ENCODE data around the gene SAMD11.

Gene SAMD11

GRCh38 chr1:931380-932172, 7.9 kb downstream of the SAMD11 start:
- no peak for DNase-seq (ENCODE audit: low read depth in 2 of 2)

DNA sequence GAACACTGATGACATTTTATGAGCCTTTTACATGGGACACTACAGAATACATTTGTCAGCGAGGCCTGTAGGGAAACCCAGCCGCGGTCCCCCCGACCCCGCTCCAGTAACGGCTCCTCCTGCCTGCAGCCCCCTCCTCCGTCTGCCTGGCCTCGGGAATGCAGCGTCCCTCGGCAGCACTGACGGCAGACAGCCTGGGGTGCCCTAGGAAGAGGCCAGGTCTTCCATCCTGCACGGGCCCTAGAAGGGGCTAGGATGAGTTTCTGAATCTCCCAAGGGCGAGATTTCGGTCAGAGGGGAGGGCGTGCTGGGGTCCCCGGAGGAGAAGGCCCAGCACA, 8.4 kb downstream of the SAMD11 start:
- DNase-seq (ENCODE audit: low read depth in 2 of 2), result no peak

- DNase-seq (ENCODE audit: low read depth in 2 of 2), result no peak
Observed at GRCh38 chr1:932776-933602, 9.3 kb downstream of the SAMD11 start.

GRCh38 chr1:933603-933940, 9.8 kb downstream of the SAMD11 start:
- no peak for DNase-seq (ENCODE audit: low read depth in 2 of 2)

DNA sequence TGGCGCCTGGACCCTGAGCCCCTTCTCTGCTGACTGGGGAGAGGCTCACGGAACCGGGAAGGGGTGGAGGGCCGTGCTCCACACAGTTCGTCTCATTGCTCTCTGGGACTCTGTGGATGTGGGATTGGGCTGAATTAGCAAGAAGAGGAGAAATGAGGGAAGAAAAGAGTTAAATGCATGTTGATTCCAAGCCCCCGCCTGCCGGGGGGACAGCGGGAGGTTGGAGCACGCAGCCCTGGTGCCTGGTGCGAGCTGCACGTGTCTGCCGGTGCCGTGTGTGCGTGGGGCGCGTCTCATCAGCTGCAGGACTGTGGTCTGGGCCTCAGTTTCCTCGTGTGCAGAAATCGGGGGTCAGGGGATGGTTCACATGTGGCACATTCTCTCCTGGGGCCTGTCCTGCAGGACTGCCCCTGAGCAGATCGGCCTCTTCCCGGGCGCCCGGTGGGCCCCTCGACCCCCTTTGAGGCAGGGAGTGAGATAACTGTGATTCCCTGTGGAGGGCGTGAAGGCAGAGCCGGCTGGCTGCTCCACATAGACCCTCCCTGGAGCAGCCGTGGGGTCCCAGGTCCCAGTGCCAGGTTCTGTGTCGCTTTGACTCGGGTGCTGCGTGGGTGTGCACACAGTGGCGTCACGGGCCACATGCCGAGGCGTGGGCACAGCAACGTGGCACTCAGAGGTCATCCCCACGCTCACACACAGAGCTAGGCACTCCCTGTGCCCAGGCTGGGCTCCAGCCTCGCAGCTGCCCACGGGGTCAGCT, 11.4 kb downstream of the SAMD11 start:
- DNase-seq (ENCODE audit: low read depth in 2 of 2), result no peak

GRCh38 chr1:935751-936231, 12.1 kb downstream of the SAMD11 start:
- DNase-seq (ENCODE audit: low read depth in 2 of 2), result no peak

- no peak for DNase-seq (ENCODE audit: low read depth in 2 of 2)
Observed at GRCh38 chr1:936348-937264, 12.9 kb downstream of the SAMD11 start.

- DNase-seq (ENCODE audit: low read depth in 2 of 2), result no peak
Observed at GRCh38 chr1:937521-937920, 13.8 kb downstream of the SAMD11 start.

DNA sequence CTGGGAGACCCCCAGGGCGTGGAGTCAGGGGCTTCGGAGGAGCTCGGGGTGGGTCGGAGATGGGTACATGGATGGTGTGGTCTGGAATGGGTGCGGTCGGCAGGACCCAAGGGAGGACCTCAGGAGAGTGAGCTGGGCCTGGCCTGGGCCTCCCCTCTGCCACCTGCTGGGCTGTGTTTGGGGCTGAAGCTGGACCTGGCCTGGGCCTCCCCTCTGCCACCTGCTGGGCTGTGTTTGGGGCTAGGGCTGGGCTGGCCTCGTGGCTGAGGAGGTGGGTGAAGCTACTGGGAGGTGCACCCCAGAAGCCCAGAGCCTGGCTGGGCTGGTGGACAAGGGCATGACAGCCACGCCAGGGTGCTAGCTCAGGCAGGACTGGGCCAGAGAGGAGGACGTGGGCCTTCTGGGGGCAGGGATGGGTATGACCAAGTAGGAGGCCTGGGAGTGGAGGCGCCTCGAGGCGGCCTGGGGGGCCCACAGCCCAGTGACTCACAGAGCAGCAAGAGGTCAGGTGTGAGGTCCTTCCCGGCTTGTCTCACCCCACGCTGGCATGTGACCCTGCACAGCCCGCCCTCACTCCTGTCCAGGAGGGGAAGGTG, 14.5 kb downstream of the SAMD11 start:
- DNase-seq (ENCODE audit: low read depth in 2 of 2), result no peak

DNA sequence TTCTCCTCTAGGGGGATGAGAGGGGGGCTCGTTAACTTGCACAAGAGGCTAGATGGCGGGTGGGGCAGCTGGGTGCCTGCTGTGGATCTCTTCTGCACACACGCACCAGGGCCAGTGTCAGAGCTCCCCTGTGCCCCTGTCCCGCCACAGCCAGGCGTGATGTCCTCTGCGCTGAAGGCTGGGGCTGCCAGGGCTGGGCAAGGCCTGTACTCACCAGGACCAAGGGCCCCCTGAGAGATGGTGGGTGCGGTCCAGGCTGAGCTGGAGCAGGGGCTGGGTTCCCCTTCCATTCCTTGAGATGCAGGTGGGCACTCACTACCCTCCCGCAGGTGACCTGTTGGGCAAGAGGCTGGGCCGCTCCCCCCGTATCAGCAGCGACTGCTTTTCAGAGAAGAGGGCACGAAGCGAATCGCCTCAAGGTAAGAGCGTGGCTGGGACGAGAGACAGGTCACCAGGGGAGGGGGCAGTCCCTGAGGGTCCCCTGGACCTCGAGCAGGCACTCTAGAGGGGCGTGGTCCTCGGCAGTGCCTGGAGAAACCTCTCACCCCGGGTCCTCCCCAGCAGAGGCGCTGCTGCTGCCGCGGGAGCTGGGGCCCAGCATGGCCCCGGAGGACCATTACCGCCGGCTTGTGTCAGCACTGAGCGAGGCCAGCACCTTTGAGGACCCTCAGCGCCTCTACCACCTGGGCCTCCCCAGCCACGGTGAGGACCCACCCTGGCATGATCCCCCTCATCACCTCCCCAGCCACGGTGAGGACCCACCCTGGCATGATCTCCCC, 15.2 kb downstream of the SAMD11 start:
- DNase-seq (ENCODE audit: low read depth in 2 of 2), result no peak

DNA sequence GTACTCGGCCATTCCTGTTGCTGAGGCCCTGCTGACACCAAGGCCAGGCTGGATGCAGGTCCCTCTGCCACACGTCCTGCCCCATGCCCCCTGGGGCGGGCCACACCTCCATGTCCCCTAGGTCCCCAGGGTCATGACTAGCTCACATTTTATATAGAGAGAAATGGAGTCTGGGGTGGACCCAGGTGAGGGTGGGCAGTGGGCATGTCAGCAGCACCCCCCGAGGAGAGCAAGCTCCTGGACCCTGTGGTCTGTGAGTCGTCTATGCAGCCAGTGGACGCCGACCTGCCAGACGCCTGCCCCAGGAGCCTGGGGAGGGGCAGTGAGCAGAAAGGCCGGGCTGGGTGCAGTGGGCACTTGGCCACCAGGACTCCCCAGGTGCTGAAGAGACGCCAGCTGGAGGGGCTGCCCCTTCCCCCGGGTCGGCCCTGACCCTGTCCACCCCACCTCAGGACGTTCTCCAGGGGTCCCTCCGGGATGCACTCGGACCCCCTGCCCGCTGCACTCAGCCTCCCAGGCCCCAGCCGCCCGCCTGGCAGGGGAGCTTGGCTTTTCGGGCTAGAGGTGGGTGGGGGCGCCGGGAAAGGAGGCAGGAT, 15.9 kb downstream of the SAMD11 start:
- no peak for DNase-seq (ENCODE audit: low read depth in 2 of 2)

- no peak for DNase-seq (ENCODE audit: low read depth in 2 of 2)
Observed at GRCh38 chr1:940107-941014, 16.6 kb downstream of the SAMD11 start.

DNA sequence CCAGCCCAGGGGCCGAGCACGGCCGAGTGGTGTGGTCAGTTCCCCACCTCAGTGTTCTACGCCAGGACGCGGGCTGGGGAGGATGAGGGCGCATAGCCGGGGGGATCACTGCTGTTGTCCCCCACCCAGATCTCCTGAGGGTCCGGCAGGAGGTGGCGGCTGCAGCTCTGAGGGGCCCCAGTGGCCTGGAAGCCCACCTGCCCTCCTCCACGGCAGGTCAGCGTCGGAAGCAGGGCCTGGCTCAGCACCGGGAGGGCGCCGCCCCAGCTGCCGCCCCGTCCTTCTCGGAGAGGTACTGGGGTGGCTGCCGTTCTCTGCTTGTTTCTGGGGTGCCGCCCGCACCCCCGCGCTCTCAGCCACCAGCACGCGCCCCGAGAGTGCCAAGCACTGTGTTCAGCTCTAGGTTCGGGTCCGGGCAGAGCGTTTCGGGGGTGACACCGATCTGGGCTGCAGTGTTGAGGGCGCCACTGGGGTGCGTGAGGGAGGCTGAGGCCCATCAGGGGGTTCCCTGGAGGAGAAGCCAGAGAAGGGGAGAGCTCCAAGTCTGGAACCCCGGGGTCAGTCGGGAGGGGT, 17.4 kb downstream of the SAMD11 start:
- no peak for DNase-seq (ENCODE audit: low read depth in 2 of 2)

DNA sequence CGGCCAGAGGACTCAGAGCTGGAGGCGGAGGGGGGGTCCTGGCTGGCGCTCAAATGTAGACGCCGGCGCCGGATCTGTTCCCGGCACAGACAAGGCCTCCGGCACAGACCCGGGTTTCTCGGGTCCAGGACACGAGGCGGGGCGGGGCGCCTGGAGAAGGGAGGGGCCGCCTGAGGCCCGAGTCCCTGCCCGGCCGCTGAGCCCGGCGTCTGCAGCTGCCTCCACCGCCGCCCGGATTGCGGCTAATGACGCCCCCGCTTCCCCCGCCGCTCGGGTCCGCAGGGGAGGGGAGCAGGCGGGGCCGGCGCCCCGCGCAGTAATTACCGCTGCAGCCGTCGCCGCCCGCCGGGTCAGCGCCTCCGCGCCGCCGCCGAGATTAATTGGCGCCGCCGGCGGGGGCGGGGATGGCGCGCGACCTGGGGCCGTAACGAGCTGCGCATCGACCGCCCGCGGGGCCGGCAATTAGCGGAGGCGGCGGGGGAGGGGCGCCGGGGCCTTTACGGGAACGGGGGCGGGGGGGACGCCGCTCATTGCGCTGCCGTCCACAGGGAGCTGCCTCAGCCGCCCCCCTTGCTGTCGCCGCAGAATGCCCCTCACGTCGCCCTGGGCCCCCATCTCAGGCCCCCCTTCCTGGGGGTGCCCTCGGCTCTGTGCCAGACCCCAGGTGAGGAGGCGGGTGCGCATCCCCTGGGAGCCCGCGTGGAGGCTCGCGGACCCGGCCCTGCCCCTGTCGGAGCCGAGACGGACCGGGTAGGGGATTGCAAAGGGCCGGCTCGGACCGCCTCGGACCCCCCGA, 18.1 kb downstream of the SAMD11 start:
- DNase-seq (ENCODE audit: low read depth in 2 of 2), result no peak

DNA sequence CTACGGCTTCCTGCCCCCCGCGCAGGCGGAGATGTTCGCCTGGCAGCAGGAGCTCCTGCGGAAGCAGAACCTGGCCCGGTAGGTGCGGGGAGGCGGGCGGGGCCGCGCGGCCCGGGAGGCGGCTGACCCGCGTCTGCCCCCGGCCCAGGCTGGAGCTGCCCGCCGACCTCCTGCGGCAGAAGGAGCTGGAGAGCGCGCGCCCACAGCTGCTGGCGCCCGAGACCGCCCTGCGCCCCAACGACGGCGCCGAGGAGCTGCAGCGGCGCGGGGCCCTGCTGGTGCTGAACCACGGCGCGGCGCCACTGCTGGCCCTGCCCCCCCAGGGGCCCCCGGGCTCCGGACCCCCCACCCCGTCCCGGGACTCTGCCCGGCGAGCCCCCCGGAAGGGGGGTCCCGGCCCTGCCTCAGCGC, 18.7 kb downstream of the SAMD11 start:
- no peak for DNase-seq (ENCODE audit: low read depth in 2 of 2)

DNA sequence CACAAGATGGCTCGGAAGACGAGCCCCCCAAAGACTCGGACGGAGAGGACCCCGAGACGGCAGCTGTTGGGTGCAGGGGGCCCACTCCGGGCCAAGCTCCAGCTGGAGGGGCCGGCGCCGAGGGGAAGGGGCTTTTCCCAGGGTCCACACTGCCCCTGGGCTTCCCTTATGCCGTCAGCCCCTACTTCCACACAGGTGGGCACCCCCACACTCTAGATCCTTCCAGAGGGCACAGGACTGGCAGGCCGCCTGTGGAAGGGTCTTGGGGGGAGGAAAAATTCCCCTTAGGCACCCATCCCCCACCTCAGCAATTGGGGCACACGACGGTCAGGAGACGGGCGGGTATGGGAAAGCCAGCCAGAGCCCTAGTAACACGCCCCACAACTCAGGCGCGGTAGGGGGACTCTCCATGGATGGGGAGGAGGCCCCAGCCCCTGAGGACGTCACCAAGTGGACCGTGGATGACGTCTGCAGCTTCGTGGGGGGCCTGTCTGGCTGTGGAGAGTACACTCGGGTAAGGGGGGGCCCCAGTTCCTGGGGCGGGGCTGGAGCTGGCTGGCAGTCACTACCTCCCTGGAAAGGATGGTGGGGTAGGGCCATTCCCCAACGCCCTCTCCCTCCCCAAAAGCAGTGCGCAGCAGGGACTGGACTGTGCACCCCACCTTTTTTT, 19.3 kb downstream of the SAMD11 start:
- DNase-seq (ENCODE audit: low read depth in 2 of 2), result no peak

Measured in stimulated activated CD8-positive, alpha-beta memory T cell treated with anti-CD3 and anti-CD28 coated beads, Interleukin-15, amount 100 ng/mL, for 48 hours (primary cell).